HCT116 (cell line): ENCODE measurements around the gene ALK.

ENCODE experiments used
- JUND ChIP-seq: IDR thresholded peaks from 2 replicates; pipeline ENCODE4 v1.6.1; 2012
- TF ChIP-seq, protein P1 (sequence below), 3 experiments: fragments of 200-600 bp in 1 of 3; sonication (generic) in 1 of 3; IDR thresholded peaks in 2 of 3; conservative IDR thresholded peaks in 1 of 3; 2 replicates each; pipeline ENCODE4 v1.5.1; 2012 to 2017; ENCODE audit warnings: low read depth in 2 of 3, low read length in 2 of 3, antibody characterized with exemption in 1 of 3, borderline replicate concordance in 1 of 3, control low read depth in 1 of 3, mild to moderate bottlenecking in 1 of 3, mixed read lengths in 1 of 3, mixed run types in 1 of 3, moderate library complexity in 1 of 3; ENCODE audit not compliant: insufficient read depth in 1 of 3
- TF ChIP-seq, protein P2 (sequence below): IDR thresholded peaks from 2 replicates; pipeline ENCODE4 v1.6.1; 2011; ENCODE audit warnings: mild to moderate bottlenecking, low read length, moderate library complexity; ENCODE audit not compliant: insufficient replicate concordance; ENCODE audit errors: extremely low read depth

DNA sequence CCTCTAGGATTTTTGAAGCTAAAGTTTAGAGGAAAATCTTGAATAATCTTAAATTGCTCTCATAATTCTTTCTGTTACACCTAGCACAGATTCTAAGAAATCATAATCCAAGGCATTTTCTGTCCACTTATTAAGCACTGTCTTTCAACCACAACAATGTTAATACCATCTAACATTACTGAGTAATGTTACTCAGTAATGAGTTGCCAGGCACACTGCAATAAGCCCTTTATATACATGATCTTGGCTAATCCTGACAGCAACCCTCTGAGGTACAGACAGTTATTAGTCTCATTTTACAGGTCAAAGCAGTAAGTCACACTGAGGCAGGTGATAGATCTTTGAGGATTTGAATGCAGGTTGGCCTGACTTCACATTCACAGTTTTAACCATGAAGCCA is 291.9 kb downstream of the ALK start:
- TF ChIP-seq JUND = no peak
- TF ChIP-seq, protein P1, sequence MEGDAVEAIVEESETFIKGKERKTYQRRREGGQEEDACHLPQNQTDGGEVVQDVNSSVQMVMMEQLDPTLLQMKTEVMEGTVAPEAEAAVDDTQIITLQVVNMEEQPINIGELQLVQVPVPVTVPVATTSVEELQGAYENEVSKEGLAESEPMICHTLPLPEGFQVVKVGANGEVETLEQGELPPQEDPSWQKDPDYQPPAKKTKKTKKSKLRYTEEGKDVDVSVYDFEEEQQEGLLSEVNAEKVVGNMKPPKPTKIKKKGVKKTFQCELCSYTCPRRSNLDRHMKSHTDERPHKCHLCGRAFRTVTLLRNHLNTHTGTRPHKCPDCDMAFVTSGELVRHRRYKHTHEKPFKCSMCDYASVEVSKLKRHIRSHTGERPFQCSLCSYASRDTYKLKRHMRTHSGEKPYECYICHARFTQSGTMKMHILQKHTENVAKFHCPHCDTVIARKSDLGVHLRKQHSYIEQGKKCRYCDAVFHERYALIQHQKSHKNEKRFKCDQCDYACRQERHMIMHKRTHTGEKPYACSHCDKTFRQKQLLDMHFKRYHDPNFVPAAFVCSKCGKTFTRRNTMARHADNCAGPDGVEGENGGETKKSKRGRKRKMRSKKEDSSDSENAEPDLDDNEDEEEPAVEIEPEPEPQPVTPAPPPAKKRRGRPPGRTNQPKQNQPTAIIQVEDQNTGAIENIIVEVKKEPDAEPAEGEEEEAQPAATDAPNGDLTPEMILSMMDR (IDR thresholded peaks at IDR 0.05 in 2 of 3, conservative IDR thresholded peaks at IDR 0.05 in 1 of 3; ENCODE audit: borderline replicate concordance in 1 of 3, insufficient read depth in 1 of 3, low read depth in 2 of 3, low read length in 2 of 3) = no peak
- TF ChIP-seq, protein P2, sequence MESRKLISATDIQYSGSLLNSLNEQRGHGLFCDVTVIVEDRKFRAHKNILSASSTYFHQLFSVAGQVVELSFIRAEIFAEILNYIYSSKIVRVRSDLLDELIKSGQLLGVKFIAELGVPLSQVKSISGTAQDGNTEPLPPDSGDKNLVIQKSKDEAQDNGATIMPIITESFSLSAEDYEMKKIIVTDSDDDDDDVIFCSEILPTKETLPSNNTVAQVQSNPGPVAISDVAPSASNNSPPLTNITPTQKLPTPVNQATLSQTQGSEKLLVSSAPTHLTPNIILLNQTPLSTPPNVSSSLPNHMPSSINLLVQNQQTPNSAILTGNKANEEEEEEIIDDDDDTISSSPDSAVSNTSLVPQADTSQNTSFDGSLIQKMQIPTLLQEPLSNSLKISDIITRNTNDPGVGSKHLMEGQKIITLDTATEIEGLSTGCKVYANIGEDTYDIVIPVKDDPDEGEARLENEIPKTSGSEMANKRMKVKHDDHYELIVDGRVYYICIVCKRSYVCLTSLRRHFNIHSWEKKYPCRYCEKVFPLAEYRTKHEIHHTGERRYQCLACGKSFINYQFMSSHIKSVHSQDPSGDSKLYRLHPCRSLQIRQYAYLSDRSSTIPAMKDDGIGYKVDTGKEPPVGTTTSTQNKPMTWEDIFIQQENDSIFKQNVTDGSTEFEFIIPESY = no peak
